Activated CD4-positive, alpha-beta T cell treated with anti-CD3 and anti-CD28 coated beads, Interleukin-2, amount 50 U/mL, for 48 hours (primary cell): Measurements from ENCODE around the gene OSER1.
A peak's percentile ranks its signal among the peaks of the same experiment; 100 is the strongest.
"Not testable (repeated sequence)": the region's sequence is repeated elsewhere in the genome, so short reads cannot be mapped to it uniquely, and the experiment has no call there.

Experiments used
- DNase-seq, 2 experiments: peaks; one replicate each; pipeline ENCODE4 v3.0.0-alpha.2; 2020

OSER1 gene

DNA sequence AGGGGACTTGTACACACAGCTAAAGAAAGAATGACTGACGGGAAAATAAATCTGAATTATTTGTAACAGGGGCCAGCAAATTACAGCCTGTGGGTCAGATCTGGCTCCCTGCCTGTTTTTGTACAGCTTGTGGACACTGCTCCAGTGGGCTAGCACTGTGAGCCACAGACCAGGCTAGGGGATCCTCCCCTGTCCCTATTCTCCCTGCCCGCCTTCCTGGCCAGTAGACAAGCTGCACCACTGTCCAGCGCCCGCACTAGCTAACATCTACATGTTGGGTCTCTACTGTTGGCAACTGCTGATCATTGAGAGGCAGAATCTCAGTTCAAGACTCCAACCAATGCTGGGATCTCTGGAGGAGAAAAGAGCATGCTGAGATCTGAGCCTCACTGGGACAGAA, 10.7 kb downstream of the OSER1 start:
- DNase-seq = no peak

DNA sequence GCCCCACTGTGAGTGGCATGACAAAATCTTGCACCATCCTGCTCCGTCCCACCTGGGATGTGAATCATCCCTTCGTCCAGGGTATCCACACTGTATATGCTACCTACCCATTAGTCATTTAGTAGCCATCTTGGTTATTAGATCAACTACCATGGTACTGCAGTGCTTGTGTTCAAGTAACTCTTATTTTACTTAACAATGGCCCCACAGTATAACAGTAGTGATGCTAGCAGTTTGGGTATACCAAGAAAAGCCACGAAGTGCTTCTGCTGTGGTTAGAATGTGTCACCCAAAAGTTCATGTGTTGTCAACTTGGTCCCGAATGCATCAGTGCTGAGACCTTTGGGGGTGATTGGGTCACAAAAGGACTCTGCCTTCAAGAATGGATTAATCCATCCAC, 11.7 kb downstream of the OSER1 start:
- DNase-seq = peak; percentile 20 to 24

- no peak for DNase-seq
Measured at GRCh38 chr20:44196271-44196670, 14.3 kb downstream of the OSER1 start.

DNA sequence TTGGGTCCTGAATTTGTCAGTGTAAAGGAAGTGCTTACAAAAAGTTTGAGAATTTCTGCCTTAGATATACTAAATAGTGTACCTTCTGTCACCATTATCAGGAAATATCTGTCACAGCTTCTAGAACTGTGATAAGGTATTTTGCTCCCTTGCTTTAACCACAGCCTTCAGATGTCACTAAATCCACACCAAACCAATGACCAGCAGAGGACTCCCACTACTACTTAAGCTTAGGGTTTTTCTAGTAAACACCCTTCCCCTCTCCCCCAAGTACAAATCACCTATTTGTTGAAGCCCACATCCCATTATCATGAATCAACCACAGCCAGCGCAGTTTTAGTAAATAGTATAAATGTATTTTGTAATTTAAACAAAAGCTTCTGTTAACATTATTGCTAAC, 15.0 kb downstream of the OSER1 start:
- no peak for DNase-seq

DNA sequence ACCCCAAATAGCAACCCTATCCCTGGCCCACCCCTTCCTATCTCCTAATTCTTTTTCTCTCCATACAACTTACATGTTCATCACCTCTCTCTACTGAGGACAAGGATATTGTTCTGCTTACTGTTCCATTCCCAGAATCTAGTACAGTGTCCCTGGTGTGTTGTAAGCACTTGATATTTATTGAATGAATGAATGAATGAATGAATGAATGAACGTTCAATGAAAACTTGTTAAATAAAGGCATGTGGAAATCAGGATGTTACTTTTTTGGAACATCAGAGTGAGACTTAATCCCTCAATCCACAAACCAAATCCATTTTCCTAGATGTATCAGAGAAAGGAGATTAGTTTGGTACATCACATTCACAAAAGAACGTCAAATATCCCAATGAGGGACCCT, 16.8 kb downstream of the OSER1 start:
- no peak for DNase-seq

DNA sequence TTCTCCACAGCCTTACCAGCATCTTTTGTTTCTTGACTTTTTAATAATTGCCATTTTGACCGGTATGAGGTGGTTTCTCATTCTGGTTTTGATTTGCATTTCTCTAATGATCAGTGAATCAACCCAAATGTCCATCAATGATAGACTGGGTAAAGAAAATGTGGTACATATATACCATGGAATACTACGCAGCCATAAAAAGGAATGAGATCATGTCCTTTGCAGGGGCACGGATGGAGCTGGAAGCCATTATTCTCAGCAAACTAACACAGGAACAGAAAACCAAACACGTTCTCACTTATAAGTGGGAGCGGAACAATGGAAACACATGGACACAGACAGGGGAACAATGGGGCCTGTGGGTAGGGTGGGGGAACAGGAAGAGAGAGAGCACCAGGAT, 18.9 kb downstream of the OSER1 start:
- DNase-seq = not testable (repeated sequence)

DNA sequence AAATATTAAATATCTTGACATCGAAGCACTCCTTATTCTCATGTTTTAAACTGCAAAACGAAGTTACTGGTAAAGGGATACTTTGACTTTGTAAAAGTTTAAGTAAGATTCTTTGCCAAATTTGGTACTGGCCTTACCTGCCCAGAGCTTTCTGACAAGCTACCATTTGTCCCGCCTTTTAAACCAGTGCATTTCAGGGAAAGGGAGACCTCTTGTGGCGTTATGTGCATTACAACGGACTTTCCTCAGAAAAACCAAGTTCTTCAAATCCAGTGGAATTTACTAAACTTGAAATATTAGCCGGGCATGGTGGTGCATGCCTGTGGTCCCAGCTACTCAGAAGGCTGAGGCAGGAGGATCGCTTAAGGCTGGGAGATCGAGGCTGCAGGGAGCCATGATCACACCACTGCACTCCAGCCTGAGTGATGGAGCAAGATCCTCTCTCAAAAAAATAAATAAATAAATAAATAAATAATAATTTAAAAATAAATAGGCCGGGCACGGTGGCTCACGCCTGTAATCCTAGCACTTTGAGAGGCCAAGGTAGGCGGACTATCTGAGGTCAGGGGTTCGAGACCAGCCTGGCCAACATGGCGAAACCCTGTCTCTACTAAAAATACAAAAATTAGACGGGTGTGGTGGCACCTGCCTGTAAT, 20.2 kb downstream of the OSER1 start:
- DNase-seq = peak; percentile 46 to 61

DNA sequence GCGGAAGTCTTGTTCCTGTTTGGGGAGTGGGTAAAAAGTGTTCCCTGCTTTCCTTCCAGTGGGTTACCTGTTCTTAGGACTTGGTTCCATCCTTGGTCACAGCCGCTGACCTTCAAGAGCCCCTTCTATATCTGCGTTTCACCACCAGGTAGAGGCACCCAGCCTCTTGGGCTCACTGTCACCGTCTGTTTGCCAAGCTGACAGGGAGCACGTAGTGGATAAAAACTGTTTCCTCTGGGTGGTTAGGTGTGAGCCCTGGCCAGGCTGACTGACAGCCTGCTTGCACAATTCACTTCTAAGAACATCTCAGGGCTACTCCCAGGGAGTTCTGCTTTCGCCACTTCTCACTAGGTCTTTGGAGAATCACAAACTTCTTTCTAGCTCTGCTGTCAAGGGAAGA, 21.8 kb downstream of the OSER1 start:
- no peak for DNase-seq

DNA sequence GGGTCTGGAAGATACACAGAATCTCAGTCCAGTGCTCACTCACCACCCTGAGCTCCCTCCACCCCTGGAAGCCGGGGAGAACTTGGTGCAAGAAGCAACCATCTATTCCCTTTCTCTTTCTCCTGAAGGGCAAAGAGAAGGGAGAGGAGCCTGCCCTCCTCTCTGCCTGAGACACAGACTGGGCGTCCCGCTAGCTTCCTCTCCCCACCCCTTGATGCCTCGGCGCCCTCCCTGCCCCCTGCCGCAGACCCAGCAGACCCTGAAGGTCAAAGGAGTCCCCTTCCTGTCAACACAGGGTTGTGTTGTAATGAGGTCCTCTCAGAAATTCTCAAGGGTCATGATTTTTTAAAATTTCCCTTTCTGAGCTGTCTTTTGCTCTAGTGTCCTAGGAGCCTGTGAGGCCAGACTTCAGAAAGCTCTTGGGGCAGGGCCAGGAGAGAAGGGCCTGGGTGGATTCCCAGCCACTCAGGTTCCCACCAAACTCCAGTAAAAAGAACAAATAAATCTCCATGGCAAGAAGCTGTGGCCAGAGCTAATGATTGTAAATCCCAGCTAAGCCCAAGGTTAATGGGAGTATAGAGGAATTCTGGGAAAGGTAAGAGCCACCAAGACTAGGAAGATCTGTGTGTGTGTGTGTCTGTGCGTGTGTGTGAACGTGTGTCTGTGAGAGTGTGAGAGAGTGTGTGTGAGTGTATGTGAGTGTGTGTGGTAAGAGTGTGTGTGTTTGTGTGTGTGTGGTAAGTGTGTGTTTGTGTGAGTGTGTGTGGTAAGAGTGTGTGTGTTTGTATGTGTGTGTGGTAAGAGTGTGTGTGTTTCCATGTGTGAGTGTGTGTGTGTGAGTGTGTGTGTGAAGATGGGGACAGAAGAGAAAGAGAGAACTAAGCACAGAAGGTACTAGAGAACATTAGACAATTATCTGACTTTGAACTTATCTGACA, 22.5 kb downstream of the OSER1 start:
- DNase-seq = no peak

- no peak for DNase-seq
Measured at GRCh38 chr20:44187054-44187771, 23.4 kb downstream of the OSER1 start, which contains the start of gene JPH2. Gene JPH2, minus strand, starts transcription at chr20:44187188. Its CDS starts 483 bp downstream, at chr20:44186705.

GRCh38 chr20:44186674-44187053, 23.9 kb downstream of the OSER1 start:
- no peak for DNase-seq

GRCh38 chr20:44186201-44186600, 24.4 kb downstream of the OSER1 start:
- DNase-seq = no peak

DNA sequence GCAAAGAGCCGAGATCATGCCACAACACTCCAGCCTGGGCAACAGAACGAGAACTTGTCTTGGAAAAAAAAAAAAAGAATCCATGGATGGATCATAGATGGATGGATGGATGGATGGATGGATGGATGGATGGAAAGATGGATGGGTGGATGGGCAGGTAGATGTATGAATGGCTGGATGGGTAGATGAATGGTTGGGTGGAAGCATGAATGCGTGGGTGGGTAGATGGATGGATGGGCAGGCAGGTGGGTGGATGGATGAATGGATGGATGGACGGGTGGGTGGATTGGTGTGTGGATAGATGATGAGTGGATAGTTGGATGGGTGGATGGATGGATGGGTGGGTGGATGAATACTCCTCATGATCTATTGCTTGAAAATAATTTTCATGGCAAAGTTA, 25.0 kb downstream of the OSER1 start:
- DNase-seq = no peak

GRCh38 chr20:44183282-44183681, 27.3 kb downstream of the OSER1 start:
- no peak for DNase-seq

DNA sequence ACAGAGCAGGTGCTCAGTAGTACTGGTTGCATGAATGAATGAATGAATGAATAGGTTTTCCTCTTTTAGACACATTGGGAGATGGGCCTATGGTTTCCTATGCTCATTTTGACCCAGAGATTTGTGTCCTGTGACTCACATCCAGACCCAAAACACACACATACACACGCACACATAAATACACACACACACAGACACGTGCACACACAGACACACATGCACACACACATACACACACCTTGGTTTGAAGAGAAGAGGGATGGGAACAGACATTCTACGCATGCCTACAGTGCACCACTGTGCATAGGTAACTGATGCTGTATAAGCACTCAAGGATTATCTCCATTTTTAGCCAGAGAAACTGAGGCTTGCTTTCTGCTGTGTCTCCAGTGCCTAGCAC, 27.7 kb downstream of the OSER1 start:
- no peak for DNase-seq

- no peak for DNase-seq
Measured at GRCh38 chr20:44182135-44182765, 28.3 kb downstream of the OSER1 start.

DNA sequence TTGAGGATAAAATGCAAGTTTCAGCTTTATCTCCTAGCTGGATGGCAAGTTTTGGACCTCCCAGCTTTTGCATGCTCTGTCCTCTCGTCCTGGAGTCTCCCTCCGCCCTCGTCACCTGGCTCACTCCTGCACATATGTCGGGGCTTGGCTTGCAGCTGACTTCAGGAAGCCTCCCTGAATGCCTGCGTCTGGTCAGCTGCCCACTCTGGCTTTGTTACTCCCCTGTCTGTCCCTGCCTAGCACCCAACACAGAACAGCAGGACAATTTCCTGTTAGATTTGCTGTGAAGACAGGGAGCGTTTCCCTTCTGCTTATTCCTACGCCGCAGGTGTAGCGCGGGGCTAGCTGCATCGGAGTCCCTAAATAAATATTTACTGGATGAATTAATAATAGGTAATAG, 29.0 kb downstream of the OSER1 start:
- DNase-seq = no peak

- DNase-seq = no peak
Measured at GRCh38 chr20:44180814-44181213, 29.8 kb downstream of the OSER1 start.

DNA sequence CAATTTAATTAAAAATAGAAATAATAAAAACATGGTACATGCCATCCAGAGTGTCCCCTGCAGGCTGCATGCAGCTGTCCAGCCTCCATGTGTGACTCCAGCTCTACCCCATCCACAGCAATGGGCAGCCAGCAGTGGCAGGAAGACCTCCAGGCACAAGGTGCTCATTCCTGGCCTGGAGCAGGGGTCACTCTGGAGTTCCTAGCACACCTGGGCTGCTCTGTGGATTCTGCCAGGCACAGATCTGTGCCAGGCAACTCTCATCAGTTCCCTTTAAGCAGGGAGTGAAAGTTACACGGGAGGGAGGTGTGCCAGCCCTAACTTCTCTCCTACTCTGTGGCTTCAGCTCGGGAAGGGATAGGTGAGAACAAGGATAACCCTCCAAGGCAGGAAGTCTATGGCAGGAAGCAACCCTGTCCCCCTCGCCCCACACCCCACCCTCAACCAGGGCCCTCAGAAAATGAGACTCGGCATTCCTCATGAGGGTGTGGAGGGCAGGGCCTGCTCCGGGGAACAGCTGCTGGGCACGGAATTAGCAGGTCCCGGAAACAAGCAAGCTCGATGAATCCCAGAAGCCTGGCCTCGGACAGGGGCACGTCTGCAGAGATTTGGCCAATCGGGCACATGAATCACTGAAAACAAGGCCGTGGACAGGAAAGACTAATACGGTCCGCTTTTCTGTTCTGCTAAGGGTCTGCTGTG, 33.6 kb downstream of the OSER1 start:
- no peak for DNase-seq

GRCh38 chr20:44174996-44175765, 35.4 kb downstream of the OSER1 start:
- no peak for DNase-seq

GRCh38 chr20:44173846-44174245, 36.7 kb downstream of the OSER1 start:
- no peak for DNase-seq

DNA sequence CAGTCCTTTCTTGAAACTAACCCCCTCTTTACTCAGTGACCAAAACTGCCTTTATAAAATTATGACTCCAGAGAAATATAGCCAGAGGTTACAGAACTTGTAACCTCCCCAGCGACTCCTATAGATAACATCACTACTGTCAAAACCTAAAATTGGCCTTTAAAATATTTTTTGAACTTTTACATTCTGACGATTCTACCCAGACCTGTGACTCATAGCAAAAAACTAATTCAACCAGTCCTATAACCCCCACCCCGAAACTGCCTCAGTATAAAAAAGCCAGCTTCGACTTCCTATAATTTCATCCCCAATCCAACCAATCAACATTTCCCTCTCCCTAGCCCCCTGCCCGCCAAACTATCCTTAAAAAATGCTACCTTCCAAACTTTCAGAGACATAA, 37.5 kb downstream of the OSER1 start:
- DNase-seq = no peak
